MM.1S (cell line): Measurements from ENCODE around the gene KLF9.

Experiments used
- EZH2phosphoT487 ChIP-seq: fragments of 300-600 bp; sonication (generic); IDR thresholded peaks from 2 replicates; pipeline ENCODE4 v1.6.1; 2018; ENCODE audit warnings: antibody characterized with exemption, low read length
- TF ChIP-seq, protein P1 (sequence below): fragments of 300-600 bp; sonication (generic); IDR thresholded peaks from 2 replicates; pipeline ENCODE4 v1.5.1; 2016; ENCODE audit warnings: antibody characterized with exemption, low read length, mixed read lengths

DNA sequence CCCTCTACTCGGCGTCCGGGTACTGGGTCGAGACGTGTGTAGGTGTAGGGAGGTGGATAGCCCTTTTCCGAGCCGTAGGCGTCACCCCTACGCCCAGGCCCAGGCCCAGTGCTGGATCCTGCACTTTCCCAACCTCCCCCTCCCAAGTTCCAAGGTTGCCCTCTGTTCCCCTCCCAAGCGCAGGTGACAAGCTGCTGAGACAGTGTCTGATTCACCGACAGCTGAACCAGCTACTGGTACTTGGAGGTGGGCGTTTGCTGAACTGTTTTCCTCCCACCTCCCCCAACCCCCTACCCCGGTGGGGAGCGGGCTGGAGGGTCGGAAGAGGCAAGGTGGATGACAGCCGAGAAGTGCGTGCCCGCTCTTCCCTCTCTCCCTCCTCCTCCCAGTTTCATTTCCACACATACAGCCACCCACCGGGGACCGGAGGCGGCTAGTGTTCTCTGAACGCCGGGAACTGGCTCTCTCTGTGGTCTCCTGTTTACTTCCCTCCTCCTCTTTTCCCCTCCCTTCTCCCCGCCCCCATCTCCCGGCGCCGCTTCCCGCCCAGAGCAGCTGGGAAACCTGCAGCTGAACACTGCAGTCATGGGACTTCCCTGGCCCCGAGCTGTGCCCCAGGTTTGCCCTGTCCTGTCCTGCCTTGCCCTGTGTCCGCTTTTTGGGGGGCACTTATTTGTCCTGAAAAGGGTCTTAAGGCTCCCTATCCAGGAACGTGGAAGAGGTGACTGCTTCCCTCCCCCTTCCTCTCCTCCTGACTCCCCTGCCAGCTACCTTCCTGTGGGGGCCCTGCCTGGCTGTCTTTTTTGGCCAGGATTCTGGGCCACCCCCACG lies 6.2 kb upstream of the KLF9 start:
- TF ChIP-seq, protein P1, sequence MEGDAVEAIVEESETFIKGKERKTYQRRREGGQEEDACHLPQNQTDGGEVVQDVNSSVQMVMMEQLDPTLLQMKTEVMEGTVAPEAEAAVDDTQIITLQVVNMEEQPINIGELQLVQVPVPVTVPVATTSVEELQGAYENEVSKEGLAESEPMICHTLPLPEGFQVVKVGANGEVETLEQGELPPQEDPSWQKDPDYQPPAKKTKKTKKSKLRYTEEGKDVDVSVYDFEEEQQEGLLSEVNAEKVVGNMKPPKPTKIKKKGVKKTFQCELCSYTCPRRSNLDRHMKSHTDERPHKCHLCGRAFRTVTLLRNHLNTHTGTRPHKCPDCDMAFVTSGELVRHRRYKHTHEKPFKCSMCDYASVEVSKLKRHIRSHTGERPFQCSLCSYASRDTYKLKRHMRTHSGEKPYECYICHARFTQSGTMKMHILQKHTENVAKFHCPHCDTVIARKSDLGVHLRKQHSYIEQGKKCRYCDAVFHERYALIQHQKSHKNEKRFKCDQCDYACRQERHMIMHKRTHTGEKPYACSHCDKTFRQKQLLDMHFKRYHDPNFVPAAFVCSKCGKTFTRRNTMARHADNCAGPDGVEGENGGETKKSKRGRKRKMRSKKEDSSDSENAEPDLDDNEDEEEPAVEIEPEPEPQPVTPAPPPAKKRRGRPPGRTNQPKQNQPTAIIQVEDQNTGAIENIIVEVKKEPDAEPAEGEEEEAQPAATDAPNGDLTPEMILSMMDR: no peak
- no peak for TF ChIP-seq EZH2phosphoT487
